A549 (cell line): ENCODE measurements around the gene DOCK9.

Experiments
- BCL3 ChIP-seq: fragments of >200 bp; sonication (Bioruptor Twin); formaldehyde crosslinking; IDR thresholded peaks from 3 replicates; pipeline ENCODE4 v1.6.1; 2016
- BHLHE40 ChIP-seq: IDR thresholded peaks from 2 replicates; pipeline ENCODE4 v1.6.1; 2012; ENCODE audit warnings: low read depth, low read length, inconsistent platforms
- CEBPB ChIP-seq, 2 experiments: fragments of >200 bp in 1 of 2; sonication (Bioruptor Twin) in 1 of 2; formaldehyde crosslinking in 1 of 2; IDR thresholded peaks; 2 replicates each; pipeline ENCODE4 v1.6.1; 2012 to 2016
- CTCF ChIP-seq: fragments of >200 bp; sonication (Bioruptor Twin); formaldehyde crosslinking; IDR thresholded peaks from 3 replicates; pipeline ENCODE4 v1.5.1; 2016
- HOXA7 ChIP-seq: fragments of 250-450 bp; sonication (Bioruptor Pico); IDR thresholded peaks from 2 replicates; pipeline ENCODE4 v1.5.0; 2020; ENCODE audit warnings: mild to moderate bottlenecking, moderate library complexity
- MAX ChIP-seq: IDR thresholded peaks from 2 replicates; pipeline ENCODE4 v1.6.1; 2012
- NFE2L2 ChIP-seq: fragments of 150-350 bp; conservative IDR thresholded peaks from 2 replicates; pipeline ENCODE4 v1.6.1; 2014; ENCODE audit warnings: low read length
- RAD21 ChIP-seq, 2 experiments: fragments of >200 bp in 1 of 2; sonication (Bioruptor Twin) in 1 of 2; formaldehyde crosslinking in 1 of 2; IDR thresholded peaks in 1 of 2; conservative IDR thresholded peaks in 1 of 2; 2 replicates in 1 of 2; 3 replicates in 1 of 2; pipeline ENCODE4 v1.6.1; 2012 to 2018; ENCODE audit warnings: inconsistent platforms in 1 of 2
- USF2 ChIP-seq: fragments of 450-650 bp; IDR thresholded peaks from 2 replicates; pipeline ENCODE4 v1.6.1; 2014; ENCODE audit warnings: antibody characterized with exemption

GRCh38 chr13:98784666-98785065 is 193.2 kb downstream of the DOCK9 start:
- TF ChIP-seq HOXA7 (CRISPR knock-in tag) (no peak), CTCF (no peak), CEBPB (IDR thresholded peaks at IDR 0.05) (no peak), BHLHE40 (no peak), BCL3 (no peak), RAD21 (conservative IDR thresholded peaks at IDR 0.05 in 1 of 2, IDR thresholded peaks at IDR 0.05 in 1 of 2) (no peak), USF2 (no peak), MAX (no peak), NFE2L2 (no peak)
